GM18507 (cell line): ENCODE results near the gene ABLIM2.

Source experiments
- DNase-seq: peaks from one replicate; pipeline ENCODE4 v3.0.0; 2011; ENCODE audit warnings: low read depth; ENCODE audit not compliant: insufficient read length; ENCODE audit errors: extremely low spot score
- FAIRE-seq: peaks from 2 replicates; lab custom pipeline; 2011; peaks lifted over from hg19 to GRCh38; lab: Jason Lieb, UNC

The ABLIM2 gene

DNA sequence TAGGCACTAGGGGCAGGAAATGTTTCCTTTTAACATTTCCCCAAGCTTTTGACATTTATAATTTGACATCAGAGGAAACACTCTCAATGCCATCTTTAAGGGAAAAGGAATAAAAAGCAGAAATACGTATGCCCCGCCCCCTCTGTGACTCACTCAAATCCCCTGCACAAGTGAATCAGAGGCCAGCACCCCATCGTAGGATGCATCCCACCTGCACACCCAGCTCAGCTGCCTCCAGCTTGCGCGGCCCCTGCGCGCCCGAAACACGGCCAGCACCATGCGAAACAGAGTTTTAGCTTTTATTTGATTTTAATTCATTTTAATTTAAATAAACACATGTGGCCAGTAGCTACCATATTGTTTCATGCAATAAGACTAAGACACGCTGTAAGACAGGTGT is 29.5 kb downstream of the ABLIM2 start:
- FAIRE-seq, result no peak

DNA sequence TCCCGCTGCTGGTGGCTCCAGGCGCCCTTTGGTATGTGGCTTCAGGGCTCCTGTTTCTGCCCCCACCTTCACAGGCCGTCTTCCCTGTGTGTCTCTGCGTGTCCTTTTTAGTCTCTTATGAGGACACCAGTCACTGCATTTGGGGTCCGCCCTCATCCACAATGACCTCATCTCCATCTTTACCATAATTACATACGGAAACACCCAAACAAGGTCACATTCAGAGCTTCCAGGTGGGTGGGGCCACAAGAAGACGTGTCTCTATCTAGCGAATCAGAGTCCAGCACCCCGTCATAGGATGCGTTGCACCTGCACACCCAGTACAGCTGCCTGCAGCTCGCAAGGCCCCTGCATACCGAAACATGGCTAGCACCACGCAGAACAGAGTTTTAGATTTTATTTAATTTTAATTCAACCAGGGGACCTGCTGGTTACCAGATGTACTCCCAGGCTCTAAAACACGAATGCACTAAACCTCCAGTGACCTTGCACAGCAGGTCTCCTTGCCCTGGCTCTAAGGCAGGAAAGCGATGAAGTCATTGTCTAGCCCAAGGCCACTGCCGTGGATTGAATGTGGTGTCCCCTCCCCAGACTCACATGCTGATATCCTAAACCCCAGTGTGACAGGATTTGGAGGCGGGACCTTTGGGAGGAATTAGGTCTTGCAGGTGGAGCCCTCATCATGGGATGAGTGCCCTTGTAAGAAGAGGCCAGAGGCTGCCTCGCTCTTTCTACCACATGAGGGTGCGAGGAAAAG is 30.3 kb downstream of the ABLIM2 start:
- DNase-seq (no peak), FAIRE-seq (no peak)

More for the DNA sequence above, 29.5 kb downstream of the ABLIM2 start:
- no peak for DNase-seq

DNA sequence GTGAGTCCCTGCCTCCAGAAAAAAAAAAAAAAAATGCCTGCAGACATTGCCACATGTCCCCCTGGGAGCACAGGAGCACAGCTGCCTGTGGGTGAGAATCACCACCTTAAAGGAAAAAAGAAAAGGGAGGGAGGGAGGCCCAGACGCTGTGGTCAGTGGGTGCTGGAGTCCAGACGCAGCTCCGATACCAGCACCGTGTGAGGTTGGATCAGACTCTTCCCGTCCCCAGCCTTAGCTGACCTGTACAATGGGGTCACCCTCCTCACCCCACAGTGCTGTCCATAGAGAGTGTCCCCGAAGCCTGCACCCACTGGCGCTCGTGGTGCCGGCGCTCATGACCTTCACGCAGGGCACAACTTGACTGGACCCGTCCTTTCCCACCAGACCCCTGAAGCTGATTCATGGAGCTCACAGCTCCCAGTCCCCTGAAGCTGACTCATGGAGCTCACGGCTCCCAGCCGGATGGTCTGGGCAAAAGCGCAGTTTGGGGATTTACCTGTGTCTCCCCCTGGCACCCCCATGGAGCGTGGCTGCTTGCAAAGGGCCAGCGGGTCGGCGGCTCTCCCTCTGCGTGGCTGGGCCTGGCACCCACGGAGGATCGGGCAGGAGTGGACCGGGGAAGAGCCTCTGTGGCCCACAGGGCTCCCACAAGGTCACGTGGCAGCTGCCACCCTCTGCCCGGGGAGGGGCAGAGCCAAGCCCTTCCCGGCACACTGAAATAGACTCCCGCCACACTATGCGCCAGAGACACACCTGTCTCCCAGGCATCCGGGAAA is 31.4 kb downstream of the ABLIM2 start:
- no peak for FAIRE-seq
- no peak for DNase-seq

DNA sequence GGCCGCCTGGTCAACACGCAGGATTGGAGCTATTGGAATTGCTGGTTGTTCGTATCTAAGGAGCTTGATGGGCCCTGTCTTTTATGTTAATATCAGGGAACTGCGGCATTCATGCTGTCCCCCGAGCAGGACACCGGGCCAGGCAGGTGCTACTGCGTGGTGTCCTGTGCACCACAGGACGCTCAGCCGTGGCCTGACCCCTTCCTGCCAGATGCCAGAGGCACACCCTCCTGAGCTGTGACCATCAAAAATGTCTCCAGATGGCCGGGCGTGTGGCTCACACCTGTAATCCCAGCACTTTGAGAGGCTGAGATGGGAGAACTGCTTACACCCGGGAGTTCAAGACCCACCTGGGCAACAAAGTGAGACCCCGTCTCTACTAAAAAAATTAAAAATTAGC is 32.1 kb downstream of the ABLIM2 start:
- DNase-seq, result no peak
- no peak for FAIRE-seq

DNA sequence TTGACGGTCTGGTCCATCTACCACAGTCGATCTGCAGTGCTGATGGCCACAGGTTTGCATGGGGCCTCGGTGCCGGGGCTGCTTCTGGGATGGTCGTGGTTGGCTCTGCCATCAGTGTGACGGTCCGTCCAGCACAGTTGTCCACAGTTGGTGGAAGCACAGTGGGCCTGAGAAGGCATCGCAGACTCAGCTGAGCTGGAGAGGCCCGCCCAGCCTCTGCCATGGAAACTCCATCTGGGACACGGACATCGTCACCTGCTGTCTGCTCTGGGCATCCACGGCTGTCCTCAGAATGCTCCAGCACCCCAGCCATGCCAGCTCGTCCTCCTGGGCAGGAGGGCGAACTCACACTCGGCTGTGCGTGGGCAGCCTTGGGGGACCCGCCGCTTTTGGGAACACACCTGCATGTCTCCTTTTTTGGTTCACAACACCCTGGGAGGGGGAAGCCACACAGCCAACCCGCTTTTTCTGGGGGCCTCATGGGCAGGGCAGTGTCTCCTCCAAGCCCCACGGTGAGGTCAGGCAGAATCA is 33.0 kb downstream of the ABLIM2 start:
- FAIRE-seq (no peak), DNase-seq (no peak)

DNA sequence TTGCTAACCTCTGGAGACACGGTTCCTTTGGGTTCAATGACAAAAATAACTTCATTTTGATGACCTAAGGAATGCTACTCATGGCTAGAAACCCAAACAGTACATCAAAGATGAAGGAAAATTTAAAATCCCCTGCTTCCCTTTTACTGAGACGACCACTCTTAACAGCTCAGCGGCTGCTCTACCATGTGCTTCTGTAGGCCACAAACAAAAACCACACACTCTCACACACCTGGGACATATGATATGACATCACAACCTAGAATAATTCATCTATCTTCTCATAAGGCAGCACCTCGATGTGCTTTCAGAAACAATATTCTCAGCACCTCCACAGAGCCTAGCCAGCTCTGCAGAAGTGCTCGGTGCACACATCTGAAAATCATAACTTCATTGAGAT is 34.7 kb downstream of the ABLIM2 start:
- FAIRE-seq, result no peak
- no peak for DNase-seq

DNA sequence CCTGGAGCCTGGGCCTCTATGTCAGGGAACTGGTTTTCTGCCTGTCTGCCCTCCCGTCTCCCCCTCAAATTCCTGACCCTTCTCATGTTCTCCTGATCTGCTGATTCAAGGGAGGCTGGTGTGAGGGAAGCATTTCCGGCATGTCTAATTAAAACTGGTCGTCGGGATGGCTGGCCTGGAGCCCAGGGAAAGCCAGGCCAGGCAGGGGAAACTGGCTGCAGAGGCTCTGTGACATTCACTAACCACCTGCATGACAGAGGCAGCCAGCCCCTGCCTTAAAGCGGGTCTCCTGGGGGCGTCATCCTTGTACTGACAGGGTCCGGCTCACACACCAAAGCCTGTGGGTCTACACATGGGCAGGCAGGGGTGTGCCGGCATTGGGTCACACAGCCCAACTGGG is 35.2 kb downstream of the ABLIM2 start:
- DNase-seq (no peak), FAIRE-seq (no peak)

DNA sequence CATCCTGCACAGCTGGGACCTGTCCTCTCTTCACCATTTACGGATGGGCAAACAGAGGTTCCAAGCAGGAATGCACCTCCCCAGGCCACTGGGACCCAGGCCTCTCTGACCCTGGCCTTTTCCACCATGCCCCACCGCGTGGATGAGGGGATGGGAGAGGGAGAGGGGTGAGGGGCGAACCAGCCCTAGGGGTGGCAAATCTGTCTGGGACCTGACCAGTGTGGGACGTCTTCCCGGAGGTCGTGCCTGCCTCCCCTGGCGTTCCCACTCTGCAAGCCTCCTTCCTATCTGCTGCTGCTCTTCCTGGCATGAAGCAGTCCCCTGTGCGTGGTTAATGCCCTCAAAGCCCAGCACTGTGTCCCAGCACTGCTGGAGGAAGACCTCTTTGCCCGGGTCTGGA is 35.9 kb downstream of the ABLIM2 start:
- FAIRE-seq, result no peak
- no peak for DNase-seq

DNA sequence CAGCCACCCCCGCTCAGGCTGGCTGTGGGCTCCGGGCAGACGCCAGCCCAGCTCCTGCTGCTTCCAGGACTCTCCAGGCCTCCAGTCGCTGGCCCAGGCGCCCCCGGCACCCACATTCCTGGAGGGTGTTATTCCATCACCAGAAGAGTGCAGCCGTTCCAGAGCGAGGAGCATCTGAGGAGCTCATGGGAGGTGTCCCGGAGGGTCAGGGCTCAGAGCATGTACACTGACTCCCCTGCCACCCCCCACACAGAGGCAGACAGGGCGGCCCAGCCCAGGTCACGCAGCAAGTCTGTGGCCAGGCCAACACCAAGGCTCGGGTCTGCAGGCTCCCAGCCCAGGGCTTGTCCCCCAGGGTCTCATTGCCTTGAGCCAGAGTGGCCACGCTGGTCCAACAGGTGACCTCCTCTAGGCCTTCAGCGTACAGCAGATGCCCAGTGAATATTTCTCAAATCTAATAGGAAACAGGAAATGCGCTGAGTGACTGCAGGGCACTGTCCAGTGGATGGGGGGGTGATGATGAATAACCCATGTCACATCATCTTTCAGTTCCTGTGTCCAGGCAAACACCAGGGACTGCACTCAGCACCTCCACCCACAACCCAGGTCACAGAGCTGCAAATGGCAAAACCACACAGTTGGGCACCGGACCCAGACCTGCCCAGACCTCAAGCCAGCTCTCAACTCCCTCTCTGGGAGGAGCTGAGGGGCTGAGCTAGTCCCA is 37.2 kb downstream of the ABLIM2 start:
- no peak for DNase-seq
- no peak for FAIRE-seq

DNA sequence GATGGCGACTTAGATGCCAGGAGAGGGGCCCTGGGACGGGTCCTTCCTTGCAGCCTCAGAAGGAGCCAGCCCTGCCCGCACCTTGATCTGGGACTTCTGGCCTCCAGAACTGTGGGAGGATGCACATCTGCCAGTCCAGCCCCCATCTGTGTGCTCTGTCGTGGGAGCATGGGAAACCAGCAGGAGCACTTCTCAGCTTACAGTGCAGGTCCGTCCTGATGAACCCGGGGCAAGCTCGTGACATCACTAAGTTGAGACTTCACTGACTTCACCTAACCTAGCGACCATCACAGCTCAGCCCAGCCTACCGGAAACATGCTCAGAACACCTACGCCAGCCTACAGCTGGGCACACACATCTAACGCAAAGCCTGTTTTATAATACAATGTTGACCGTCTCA is 38.1 kb downstream of the ABLIM2 start:
- DNase-seq (no peak), FAIRE-seq (no peak)

DNA sequence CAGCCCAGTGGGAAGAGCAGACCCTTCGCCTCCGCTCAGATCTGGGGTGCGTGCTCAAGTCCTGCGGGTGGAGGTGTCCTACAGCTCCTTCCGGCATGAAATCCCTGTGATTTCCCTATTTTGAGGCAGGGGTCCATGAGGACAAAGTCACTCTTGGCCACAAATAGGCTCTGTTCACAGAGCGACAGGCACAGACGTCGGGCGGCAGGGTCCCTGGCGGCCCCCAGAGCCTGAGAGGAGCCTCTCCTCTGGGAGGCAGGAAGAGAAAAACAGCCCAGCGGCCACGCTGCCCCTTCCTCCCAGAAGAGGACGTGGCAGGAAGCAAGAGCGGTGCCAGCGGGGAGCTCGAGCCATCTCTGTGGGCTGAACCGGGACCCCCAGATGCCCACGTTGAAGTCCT is 38.7 kb downstream of the ABLIM2 start:
- no peak for FAIRE-seq
- no peak for DNase-seq

DNA sequence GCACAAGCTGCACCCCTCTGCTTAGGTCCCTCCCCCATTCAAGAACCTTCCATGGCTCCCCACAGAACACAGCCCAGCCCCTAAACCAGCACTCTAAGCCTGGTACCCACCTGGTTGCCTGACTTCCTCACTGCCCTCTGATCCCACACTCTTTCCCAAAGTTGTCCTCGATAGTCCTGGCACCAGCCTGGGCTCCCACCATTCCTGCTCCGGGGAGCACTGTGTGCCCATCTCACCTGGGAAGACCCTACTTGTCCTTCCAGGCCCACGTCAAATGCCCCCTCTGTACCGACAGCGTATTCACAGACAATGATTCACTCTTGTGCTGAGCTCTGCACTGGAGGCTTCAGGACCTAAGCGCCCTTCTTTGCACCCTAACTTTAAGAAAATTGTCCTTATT is 40.1 kb downstream of the ABLIM2 start:
- FAIRE-seq (no peak), DNase-seq (no peak)

DNA sequence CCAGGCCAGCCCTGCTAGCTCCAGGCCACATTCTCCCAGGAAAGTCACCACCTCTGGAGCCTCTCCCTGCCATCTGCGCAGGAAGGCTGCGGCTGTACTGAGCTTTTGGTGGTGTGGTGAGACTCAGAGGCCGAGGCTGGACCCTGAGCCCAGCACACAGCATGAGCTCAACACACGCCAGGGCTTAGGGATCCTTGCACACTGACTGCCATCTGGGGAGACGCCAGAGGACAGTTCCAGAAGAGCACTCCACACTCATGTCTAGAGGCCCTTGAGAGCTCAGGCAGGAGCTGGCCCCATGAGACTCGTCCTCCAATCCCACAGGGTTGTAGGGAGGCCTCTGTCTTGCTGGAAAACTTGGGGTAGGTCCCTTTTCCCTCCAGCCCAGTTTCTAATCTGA is 40.6 kb downstream of the ABLIM2 start:
- DNase-seq (no peak), FAIRE-seq (no peak)

DNA sequence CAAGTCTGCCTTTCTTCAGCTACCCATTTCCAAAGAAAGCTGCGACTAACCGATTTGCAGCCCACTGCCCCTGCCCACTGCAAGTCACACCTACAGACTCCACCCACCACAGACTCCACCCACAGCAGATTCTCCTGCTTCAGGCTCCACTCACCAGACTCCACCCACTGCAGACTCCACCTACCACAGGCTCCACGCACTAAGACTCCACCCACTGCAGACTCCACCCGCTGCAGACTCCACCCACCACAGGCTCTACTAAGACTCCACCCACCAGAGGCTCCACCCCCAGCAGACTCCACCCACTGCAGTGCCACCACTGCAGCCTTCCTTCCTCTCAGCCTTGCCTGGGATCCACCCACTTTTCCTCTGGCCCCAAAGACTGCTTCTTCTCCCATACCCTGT is 41.3 kb downstream of the ABLIM2 start:
- FAIRE-seq, result no peak
- DNase-seq, result peak; percentile 38

DNA sequence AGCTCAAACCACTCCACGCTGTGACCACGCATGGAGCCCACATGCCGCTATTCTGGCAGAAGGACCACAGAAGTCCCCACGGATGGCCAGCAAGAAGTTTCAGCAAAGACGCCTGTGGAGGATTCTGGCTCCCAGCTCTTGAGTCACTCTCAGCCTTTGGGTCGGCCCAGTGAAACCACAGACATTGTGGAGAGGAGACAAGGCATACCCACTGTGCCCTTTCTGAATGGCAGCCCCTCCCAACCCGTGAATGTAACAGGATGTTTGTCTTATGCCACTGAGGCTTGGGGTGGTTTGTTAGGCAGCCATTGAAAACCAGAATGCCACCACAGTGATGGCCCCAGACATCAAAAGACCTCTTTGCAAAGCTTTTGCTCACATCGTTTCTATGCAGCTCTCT is 42.7 kb downstream of the ABLIM2 start:
- DNase-seq (no peak), FAIRE-seq (no peak)

DNA sequence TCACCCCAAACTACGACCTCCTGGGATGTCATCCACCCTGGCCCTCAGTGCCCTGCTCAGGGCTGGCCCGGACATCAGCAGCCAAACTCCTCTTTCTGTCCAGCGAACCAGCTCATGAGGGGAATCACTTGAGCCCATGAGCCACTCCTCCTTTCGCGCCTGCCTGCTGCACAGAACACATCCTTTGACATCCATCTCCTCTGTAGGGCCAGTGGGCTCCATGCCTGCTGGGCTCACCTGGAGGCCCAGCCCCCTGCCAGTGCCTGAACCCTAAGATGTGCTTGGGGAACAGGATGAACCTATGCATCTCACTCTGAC is 43.5 kb downstream of the ABLIM2 start:
- DNase-seq (no peak), FAIRE-seq (no peak)

DNA sequence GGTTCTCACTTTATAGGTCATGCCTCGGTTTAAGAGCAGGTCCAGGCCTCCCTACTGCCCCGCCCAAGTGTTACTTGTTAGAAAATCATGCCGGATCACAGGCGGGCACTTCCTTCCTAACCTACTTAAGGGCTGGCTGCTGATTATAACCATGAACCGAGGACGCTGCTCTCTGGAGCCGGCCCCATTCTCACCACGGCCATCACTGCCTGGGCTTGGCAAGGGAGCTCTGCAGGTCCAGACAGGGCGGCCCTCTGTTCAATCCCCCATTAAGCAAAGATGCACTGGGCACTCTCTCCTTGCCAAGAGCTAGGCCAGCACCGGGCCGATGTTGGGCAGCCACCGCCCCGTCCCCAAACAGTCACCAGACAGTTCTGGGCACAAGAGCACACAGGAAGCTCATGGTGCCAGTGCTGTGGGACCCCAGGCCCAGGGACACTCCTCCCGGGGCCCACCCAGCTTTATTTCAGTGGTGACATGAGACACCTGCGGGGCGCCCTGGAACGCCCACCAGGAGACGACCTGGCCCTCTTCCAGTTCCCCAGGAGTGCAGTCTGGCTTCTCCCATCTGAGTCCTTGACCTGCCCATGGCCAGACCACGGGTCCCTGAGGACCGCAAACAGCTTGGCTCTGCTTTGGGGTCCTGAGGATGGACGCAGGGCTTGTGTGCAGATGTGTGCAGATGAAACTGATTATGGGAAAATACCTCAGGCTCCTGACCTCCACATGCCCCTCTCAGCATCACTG is 44.0 kb downstream of the ABLIM2 start:
- FAIRE-seq (no peak), DNase-seq (no peak)

DNA sequence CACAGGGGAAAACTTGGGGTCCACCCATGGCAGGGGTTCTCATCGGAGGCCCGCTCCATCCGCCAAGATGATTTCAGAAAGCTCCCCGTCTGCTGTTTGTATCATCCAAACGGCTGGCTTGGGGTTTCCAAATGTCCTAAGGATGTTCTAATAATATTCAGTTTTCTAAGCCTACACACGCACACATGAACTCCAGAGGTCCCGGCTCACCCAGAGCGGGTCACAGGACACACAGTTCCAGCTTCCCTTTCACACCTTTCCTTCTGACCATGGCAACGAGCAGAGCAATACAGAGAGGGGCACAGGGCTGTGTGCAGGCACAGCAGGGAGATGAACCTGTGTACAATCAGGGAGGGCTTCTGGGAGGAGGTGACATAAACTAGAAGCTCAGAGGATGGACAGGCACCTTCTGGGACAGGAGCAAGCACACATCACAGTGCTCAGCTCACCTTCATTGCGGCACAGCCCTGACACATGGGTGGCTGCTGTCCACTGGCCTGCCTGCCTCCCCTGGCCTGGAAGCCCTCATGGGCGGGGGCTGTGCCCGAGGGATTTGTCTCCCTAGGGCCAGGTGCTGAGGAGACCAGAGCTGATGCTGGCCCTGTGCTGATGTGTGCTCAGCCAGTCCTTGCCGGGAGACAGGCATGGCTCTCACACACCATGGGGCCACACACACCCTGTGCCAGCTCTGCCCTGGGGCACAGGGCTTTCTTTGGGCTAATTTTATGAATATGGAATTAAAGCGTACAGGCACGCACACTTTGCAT is 44.8 kb downstream of the ABLIM2 start:
- FAIRE-seq (no peak), DNase-seq (no peak)

DNA sequence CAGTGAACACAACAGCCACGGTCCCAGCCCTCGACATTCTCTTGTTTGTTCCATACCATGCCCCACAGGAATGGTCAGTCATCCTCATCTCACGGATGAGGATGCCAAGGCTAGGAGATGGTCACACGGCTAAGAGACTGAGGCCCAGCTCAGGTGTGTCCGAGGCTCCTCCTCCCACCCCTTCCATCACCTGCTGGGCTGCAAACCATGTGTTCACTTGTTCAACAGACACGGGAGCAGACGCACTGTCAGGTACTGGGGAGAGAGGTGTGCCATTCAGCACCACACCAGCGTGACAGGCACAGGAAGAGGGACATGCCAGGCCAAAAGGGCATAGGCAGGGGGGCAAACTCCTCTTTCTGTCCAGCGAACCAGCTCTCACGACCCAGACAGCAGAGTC is 45.9 kb downstream of the ABLIM2 start:
- no peak for DNase-seq
- no peak for FAIRE-seq
